Activated naive CD4-positive, alpha-beta T cell treated with anti-CD3 and anti-CD28 coated beads for 36 hours (primary cell): ENCODE data around the gene TAF4B. TPM values are rescaled to one million over a fixed set of nuclear protein-coding genes. Genes with fewer than 3 reads are reported as not detected.

Experiments
- CTCF ChIA-PET: fragments of 350-600 bp; sonication (Branson Sonifier 250); formaldehyde crosslinking; loops from one replicate; lab custom pipeline; 2021; ENCODE audit warnings: antibody characterized with exemption; lab: Charles Lee
- DNase-seq: peaks from one replicate; pipeline ENCODE4 v3.0.0-alpha.2; 2020
- H3K27ac Mint-ChIP-seq: one replicate; pipeline ENCODE4 v1.8.0; 2021; ENCODE audit warnings: mild to moderate bottlenecking, mixed read lengths
- H3K27me3 Mint-ChIP-seq: one replicate; pipeline ENCODE4 v1.8.0; 2021; ENCODE audit warnings: low read depth, mixed read lengths
- H3K36me3 Mint-ChIP-seq: one replicate; pipeline ENCODE4 v1.8.0; 2021; ENCODE audit warnings: low read depth, mixed read lengths
- H3K4me1 Mint-ChIP-seq: one replicate; pipeline ENCODE4 v1.8.0; 2021; ENCODE audit warnings: low read depth, mixed read lengths
- H3K4me3 Mint-ChIP-seq: one replicate; pipeline ENCODE4 v1.8.0; 2021; ENCODE audit warnings: mild to moderate bottlenecking, moderate library complexity, mixed read lengths
- H3K9me3 Mint-ChIP-seq: one replicate; pipeline ENCODE4 v1.8.0; 2021; ENCODE audit warnings: mixed read lengths
- intact Hi-C: fragments of 100-400 bp; cut with micrococcal nuclease; formaldehyde crosslinking; loops from one replicate; pipeline ENCODE4 v1.15.1; 2023
- total RNA-seq, 2 experiments: library from RNA; stranded (reverse); gene quantifications; one replicate each; pipeline ENCODE4 v1.2.3, GENCODE V29; 2021

Gene TAF4B
- total RNA-seq, 2 experiments from 2014 or later = 15.9 to 16.3 TPM

DNA sequence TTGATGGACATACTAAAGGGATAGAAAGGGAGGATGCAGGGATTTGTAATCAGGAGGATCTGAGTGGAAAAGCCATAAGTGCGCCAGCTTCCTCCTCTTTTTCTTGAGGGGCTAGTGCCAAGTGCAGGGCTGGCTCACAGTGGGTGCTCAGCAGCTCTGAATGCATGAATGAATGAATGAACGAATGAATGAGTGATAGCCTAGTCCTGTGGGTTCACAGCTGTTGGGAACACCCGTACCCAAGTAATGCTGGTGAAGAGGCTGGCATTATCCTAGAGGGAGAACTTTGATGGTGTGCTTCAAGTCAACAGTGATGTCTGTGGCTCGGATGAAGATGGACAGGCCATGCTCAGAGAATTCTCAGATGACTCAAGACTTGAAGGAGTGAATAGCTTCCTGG is 213.3 kb downstream of the TAF4B start:
- no peak overlapping the region for H3K4me3 Mint-ChIP-seq
- no peak for DNase-seq
- no peaks in the 10 kb centered on the region for H3K9me3 Mint-ChIP-seq
- intact Hi-C loops = no loop called here
- no peak overlapping the region for H3K27ac Mint-ChIP-seq
- H3K36me3 Mint-ChIP-seq = no peaks in the 10 kb centered on the region
- CTCF ChIA-PET = no interaction called here
- H3K27me3 Mint-ChIP-seq = peaks cover 2% of the 10 kb centered on the region
- no peaks in the 10 kb centered on the region for H3K4me1 Mint-ChIP-seq

DNA sequence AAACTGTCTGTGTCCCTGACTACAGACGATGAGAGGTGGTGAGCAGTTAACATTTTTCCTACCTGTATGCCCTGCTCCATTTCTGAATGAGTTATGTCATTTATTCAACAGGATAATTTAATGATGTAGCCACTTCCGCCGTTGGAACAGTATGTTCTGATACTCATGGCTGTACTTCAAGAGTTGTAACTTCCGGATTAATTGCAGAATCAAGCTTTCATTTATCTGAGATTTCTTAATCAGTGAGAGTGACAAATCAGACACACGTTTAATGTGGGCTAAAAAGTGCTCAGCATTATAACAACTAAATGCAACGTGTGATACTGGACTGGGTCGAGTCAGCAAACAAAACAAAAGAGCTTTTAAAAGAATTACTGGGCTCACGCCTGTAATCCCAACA is 214.4 kb downstream of the TAF4B start:
- Mint-ChIP-seq H3K9me3 (no peaks in the 10 kb centered on the region), H3K36me3 (no peaks in the 10 kb centered on the region), H3K4me1 (no peaks in the 10 kb centered on the region), H3K4me3 (no peak overlapping the region), H3K27ac (no peak overlapping the region), H3K27me3 (peaks cover 6% of the 10 kb centered on the region)
- no peak for DNase-seq
- intact Hi-C loops = no loop called here
- CTCF ChIA-PET = interaction anchor here (0.5 kb wide), 1 partner anchor 882 kb away, joined by 3 read pairs; no protein-coding TSS in a partner anchor

Other genes starting within 250 kb of the TAF4B start
- gene SS18, start 135.8 kb upstream of the TAF4B start, total RNA-seq = 10 to 100 TPM; 42.2 to 42.9 TPM
- gene PSMA8, start 92.6 kb upstream of the TAF4B start, total RNA-seq = 1 to 10 TPM; 2.1 TPM